ENCODE measurements around the gene GLIS2. TPM values are rescaled to one million over a fixed set of nuclear protein-coding genes. Genes with fewer than 3 reads are reported as not detected.

The GLIS2 gene
- total RNA-seq, 1 experiment from 2014 or later: 22.1 TPM

- Mint-ChIP-seq H3K9me3 (ENCODE audit: low read depth, unreplicated experiment) (no peaks in the 10 kb centered on the region), H3K4me1 (ENCODE audit: low read depth, unreplicated experiment) (peaks cover 49% of the 10 kb centered on the region), H3K4me3 (ENCODE audit: low read depth, unreplicated experiment) (peak overlapping the region; percentile 14), H3K36me3 (ENCODE audit: insufficient read depth, unreplicated experiment) (peaks cover 77% of the 10 kb centered on the region), H3K27ac (ENCODE audit: unreplicated experiment) (peak overlapping the region; percentile 73), H3K27me3 (ENCODE audit: unreplicated experiment) (no peaks in the 10 kb centered on the region)
- no TSS peak for BruUV-seq (replicated peaks)
- no peak for DNase-seq
- CTCF ChIA-PET: interaction anchor here (0.6 to 1.1 kb wide), 2 partner anchors 9 to 15 kb away, joined by 3 read pairs; no protein-coding TSS in a partner anchor
- TF ChIP-seq, protein P1, sequence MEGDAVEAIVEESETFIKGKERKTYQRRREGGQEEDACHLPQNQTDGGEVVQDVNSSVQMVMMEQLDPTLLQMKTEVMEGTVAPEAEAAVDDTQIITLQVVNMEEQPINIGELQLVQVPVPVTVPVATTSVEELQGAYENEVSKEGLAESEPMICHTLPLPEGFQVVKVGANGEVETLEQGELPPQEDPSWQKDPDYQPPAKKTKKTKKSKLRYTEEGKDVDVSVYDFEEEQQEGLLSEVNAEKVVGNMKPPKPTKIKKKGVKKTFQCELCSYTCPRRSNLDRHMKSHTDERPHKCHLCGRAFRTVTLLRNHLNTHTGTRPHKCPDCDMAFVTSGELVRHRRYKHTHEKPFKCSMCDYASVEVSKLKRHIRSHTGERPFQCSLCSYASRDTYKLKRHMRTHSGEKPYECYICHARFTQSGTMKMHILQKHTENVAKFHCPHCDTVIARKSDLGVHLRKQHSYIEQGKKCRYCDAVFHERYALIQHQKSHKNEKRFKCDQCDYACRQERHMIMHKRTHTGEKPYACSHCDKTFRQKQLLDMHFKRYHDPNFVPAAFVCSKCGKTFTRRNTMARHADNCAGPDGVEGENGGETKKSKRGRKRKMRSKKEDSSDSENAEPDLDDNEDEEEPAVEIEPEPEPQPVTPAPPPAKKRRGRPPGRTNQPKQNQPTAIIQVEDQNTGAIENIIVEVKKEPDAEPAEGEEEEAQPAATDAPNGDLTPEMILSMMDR (IDR thresholded peaks at IDR 0.05; ENCODE audit: unreplicated experiment): no peak
- intact Hi-C loops (cut with micrococcal nuclease; ENCODE audit: unreplicated experiment): no loop called here
Observed at GRCh38 chr16:4378161-4378666, 62.3 kb downstream of the GLIS2 start.

DNA sequence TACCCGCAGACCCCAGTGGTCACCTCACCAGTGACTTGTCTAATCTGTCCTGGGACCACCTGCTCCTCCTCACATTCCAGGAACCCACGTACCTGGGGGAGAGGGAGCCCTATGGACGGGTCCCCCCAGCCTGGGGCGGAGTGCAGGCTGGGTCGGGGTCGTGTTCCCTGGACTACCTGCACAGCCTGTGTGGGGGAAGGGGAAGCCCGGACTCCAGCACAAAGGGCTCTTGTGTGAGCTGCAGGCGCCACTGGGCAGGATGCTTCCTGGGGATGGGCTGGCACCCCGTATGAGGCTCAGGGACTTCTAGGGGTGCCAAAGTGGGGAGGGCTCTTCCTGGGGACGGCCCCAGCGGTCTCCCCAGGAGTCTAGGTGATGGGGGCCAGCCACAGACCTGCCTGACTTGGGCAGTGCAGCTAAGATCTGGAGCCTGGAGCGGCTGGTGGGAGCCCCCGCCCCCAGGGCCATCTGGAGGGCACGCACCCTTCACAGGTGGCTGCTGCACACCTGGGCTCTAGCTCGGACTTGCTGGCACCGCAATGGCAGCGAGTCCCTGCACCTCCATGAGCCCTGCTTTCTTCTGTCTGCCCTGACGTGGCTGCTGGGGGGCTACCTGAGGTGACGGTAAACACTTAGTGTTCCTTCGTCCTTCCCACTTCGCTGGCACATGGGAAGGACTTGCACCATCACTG is 63.3 kb downstream of the GLIS2 start:
- intact Hi-C loops (cut with micrococcal nuclease; ENCODE audit: unreplicated experiment): no loop called here
- Mint-ChIP-seq H3K27me3 (ENCODE audit: unreplicated experiment) (no peaks in the 10 kb centered on the region), H3K27ac (ENCODE audit: unreplicated experiment) (no peak overlapping the region), H3K4me1 (ENCODE audit: low read depth, unreplicated experiment) (peaks cover 45% of the 10 kb centered on the region), H3K9me3 (ENCODE audit: low read depth, unreplicated experiment) (no peaks in the 10 kb centered on the region), H3K4me3 (ENCODE audit: low read depth, unreplicated experiment) (no peak overlapping the region), H3K36me3 (ENCODE audit: insufficient read depth, unreplicated experiment) (peaks cover 77% of the 10 kb centered on the region)
- DNase-seq: peak; percentile 38
- CTCF ChIA-PET: interaction anchor here (0.6 to 1.7 kb wide), 5 partner anchors 10 to 183 kb away, joined by 3 to 4 read pairs (median 4); partner anchors contain the start of gene CORO7
- TF ChIP-seq, protein P1 (IDR thresholded peaks at IDR 0.05; ENCODE audit: unreplicated experiment): no peak
- no TSS peak for BruUV-seq (replicated peaks)

DNA sequence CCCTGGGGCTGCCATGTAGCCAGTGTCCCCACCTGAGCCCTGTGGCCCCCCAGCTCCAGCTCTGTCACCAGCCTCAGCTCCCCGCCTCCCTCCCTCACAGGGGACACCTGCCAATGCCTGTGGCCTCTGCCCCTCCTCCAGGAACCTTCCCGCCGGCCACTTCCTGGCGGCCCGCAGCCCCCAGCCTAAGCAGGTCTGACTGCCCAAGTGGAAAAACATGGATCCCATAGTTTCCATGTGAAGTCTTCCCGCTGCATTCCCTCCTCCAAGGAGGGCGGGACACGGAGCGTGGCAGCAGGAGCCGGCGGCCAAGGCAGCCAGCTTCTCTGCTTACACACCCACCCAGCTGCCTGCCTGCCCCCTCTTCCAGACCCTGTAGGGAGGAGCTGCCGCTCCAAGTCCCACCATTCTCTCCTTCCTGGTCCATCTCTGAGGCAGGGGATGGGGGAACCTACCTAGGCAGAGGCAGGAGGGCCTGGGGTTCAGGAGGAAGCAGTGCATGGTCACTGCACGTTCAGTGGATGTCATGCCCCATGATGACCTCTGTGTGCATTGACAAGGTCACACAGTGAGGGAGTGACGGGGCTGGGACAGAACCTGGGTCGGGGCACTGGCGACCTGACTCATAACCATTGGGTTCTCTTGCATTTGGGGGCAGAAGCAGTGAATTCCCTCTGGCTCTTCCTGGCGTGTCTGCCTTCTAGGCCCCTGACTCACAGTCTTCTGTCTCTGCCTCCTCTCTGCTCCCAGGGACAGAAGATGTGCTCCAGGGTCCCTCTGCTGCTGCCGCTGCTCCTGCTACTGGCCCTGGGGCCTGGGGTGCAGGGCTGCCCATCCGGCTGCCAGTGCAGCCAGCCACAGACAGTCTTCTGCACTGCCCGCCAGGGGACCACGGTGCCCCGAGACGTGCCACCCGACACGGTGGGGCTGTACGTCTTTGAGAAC is 64.5 kb downstream of the GLIS2 start:
- intact Hi-C loops (cut with micrococcal nuclease; ENCODE audit: unreplicated experiment): no loop called here
- Mint-ChIP-seq H3K4me3 (ENCODE audit: low read depth, unreplicated experiment) (no peak overlapping the region), H3K36me3 (ENCODE audit: insufficient read depth, unreplicated experiment) (peaks cover 81% of the 10 kb centered on the region), H3K27ac (ENCODE audit: unreplicated experiment) (no peak overlapping the region), H3K9me3 (ENCODE audit: low read depth, unreplicated experiment) (no peaks in the 10 kb centered on the region), H3K4me1 (ENCODE audit: low read depth, unreplicated experiment) (peaks cover 32% of the 10 kb centered on the region), H3K27me3 (ENCODE audit: unreplicated experiment) (no peaks in the 10 kb centered on the region)
- CTCF ChIA-PET: interaction anchor here (0.6 to 1.7 kb wide), 2 partner anchors 36 to 181 kb away, joined by 4 read pairs; partner anchors contain the start of gene CORO7
- BruUV-seq (replicated peaks): no TSS peak
- DNase-seq: no peak
- TF ChIP-seq, protein P1 (IDR thresholded peaks at IDR 0.05; ENCODE audit: unreplicated experiment): no peak

GRCh38 chr16:4381072-4381934 is 65.4 kb downstream of the GLIS2 start:
- CTCF ChIA-PET: no interaction called here
- Mint-ChIP-seq H3K9me3 (ENCODE audit: low read depth, unreplicated experiment) (no peaks in the 10 kb centered on the region), H3K27me3 (ENCODE audit: unreplicated experiment) (no peaks in the 10 kb centered on the region), H3K4me3 (ENCODE audit: low read depth, unreplicated experiment) (no peak overlapping the region), H3K27ac (ENCODE audit: unreplicated experiment) (no peak overlapping the region), H3K4me1 (ENCODE audit: low read depth, unreplicated experiment) (peaks cover 24% of the 10 kb centered on the region), H3K36me3 (ENCODE audit: insufficient read depth, unreplicated experiment) (peaks cover 81% of the 10 kb centered on the region)
- DNase-seq: no peak
- no TSS peak for BruUV-seq (replicated peaks)
- TF ChIP-seq, protein P1 (IDR thresholded peaks at IDR 0.05; ENCODE audit: unreplicated experiment): no peak
- intact Hi-C loops (cut with micrococcal nuclease; ENCODE audit: unreplicated experiment): no loop called here
